NT2/D1 (cell line): Measurements from ENCODE around the gene CAPZB.

Experiments
- DNase-seq: peaks from one replicate; pipeline ENCODE4 v3.0.0-alpha.2; 2011; ENCODE audit warnings: low read depth, low spot score
- H3K27me3 ChIP-seq: 2 replicates; pipeline ENCODE4 v1.6.0; 2011; ENCODE audit warnings: mild to moderate bottlenecking; ENCODE audit not compliant: insufficient read length, insufficient read depth
- H3K36me3 ChIP-seq: 2 replicates; pipeline ENCODE4 v1.6.1; 2011; ENCODE audit warnings: mild to moderate bottlenecking, low read length, mixed read lengths; ENCODE audit not compliant: insufficient read depth, insufficient read length
- H3K4me1 ChIP-seq: 2 replicates; pipeline ENCODE4 v1.5.1; 2011; ENCODE audit not compliant: insufficient read depth, insufficient read length
- H3K4me3 ChIP-seq: 2 replicates; pipeline ENCODE4 v1.5.1; 2011; ENCODE audit warnings: low read depth; ENCODE audit not compliant: insufficient read length
- H3K9ac ChIP-seq: 2 replicates; pipeline ENCODE4 v1.6.0; 2011; ENCODE audit warnings: low read depth; ENCODE audit not compliant: insufficient read length
- H3K9me3 ChIP-seq: 2 replicates; pipeline ENCODE4 v1.5.1; 2011; ENCODE audit warnings: mild to moderate bottlenecking, low read length; ENCODE audit not compliant: insufficient read depth
- SUZ12 ChIP-seq: IDR thresholded peaks from 2 replicates; pipeline ENCODE4 v1.6.1; 2011; ENCODE audit not compliant: insufficient read length, insufficient read depth; ENCODE audit errors: extremely low read depth
- YY1 ChIP-seq: IDR thresholded peaks from 2 replicates; pipeline ENCODE4 v1.6.1; 2011; ENCODE audit not compliant: insufficient read length, insufficient read depth
- ZNF274 ChIP-seq: IDR thresholded peaks from 2 replicates; pipeline ENCODE4 v1.6.1; 2011; ENCODE audit warnings: mild to moderate bottlenecking, low read depth, low read length

CAPZB gene

GRCh38 chr1:19423130-19423529 is 62.2 kb downstream of the CAPZB start:
- Histone ChIP-seq H3K36me3 (peaks cover 28% of the 10 kb centered on the region), H3K4me1 (no peaks in the 10 kb centered on the region), H3K27me3 (no peaks in the 10 kb centered on the region), H3K9ac (no peak overlapping the region), H3K9me3 (no peaks in the 10 kb centered on the region), H3K4me3 (no peak overlapping the region)
- no peak for TF ChIP-seq YY1
- DNase-seq, result no peak

DNA sequence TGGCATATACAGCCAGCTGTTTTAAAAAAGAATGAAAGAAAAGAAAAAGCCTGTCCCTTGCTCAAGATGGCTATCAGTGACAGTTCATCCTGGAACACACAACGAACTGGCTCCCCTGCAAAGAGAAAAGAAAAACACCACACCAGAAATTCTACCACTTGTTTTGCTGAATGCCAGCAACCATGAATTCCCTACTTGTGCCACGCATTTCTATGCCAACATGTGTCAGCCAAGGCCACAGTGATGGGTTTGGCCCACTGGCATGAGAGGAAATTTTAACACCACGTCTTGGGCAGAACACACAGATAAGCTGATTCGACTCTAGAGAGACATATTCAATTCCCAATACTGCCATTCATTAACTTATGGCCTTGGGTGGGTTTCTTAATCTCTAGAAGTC is 64.0 kb downstream of the CAPZB start:
- DNase-seq, result no peak
- TF ChIP-seq SUZ12 (no peak), ZNF274 (no peak), YY1 (no peak)
- no peaks in the 10 kb centered on the region for H3K4me1 ChIP-seq

GRCh38 chr1:19420606-19421005 is 64.7 kb downstream of the CAPZB start:
- no peak for TF ChIP-seq SUZ12
- TF ChIP-seq ZNF274, result no peak
- no peak for TF ChIP-seq YY1
- DNase-seq, result no peak
- peaks cover 33% of the 10 kb centered on the region for H3K36me3 ChIP-seq
- no peaks in the 10 kb centered on the region for H3K27me3 ChIP-seq
- H3K9ac ChIP-seq, result no peak overlapping the region
- no peak overlapping the region for H3K4me3 ChIP-seq
- H3K4me1 ChIP-seq, result no peaks in the 10 kb centered on the region
- H3K9me3 ChIP-seq, result no peaks in the 10 kb centered on the region

More for the DNA sequence above, 64.0 kb downstream of the CAPZB start:
- Histone ChIP-seq H3K9me3 (no peaks in the 10 kb centered on the region), H3K27me3 (no peaks in the 10 kb centered on the region), H3K9ac (no peak overlapping the region), H3K4me3 (no peak overlapping the region), H3K36me3 (peaks cover 35% of the 10 kb centered on the region)

GRCh38 chr1:19419691-19420090 is 65.6 kb downstream of the CAPZB start:
- TF ChIP-seq YY1 (no peak), ZNF274 (no peak), SUZ12 (no peak)
- Histone ChIP-seq H3K4me1 (no peaks in the 10 kb centered on the region), H3K27me3 (no peaks in the 10 kb centered on the region), H3K4me3 (no peak overlapping the region), H3K9me3 (no peaks in the 10 kb centered on the region), H3K9ac (no peak overlapping the region), H3K36me3 (peaks cover 33% of the 10 kb centered on the region)
- DNase-seq, result no peak

- Histone ChIP-seq H3K9me3 (no peaks in the 10 kb centered on the region), H3K36me3 (peaks cover 40% of the 10 kb centered on the region)
- no peak for DNase-seq
Measured at GRCh38 chr1:19418503-19418971, 66.8 kb downstream of the CAPZB start.

GRCh38 chr1:19416921-19417470 is 68.3 kb downstream of the CAPZB start:
- Histone ChIP-seq H3K4me1 (no peaks in the 10 kb centered on the region), H3K9ac (no peak overlapping the region), H3K36me3 (peaks cover 51% of the 10 kb centered on the region), H3K27me3 (no peaks in the 10 kb centered on the region), H3K9me3 (no peaks in the 10 kb centered on the region), H3K4me3 (no peak overlapping the region)
- DNase-seq, result no peak
- TF ChIP-seq SUZ12, result no peak
- TF ChIP-seq ZNF274, result no peak
- TF ChIP-seq YY1, result no peak

More at GRCh38 chr1:19418503-19418971, 66.8 kb downstream of the CAPZB start:
- TF ChIP-seq YY1 (no peak), ZNF274 (no peak), SUZ12 (no peak)
- no peak overlapping the region for H3K9ac ChIP-seq
- H3K27me3 ChIP-seq, result no peaks in the 10 kb centered on the region
- no peak overlapping the region for H3K4me3 ChIP-seq
- no peaks in the 10 kb centered on the region for H3K4me1 ChIP-seq

DNA sequence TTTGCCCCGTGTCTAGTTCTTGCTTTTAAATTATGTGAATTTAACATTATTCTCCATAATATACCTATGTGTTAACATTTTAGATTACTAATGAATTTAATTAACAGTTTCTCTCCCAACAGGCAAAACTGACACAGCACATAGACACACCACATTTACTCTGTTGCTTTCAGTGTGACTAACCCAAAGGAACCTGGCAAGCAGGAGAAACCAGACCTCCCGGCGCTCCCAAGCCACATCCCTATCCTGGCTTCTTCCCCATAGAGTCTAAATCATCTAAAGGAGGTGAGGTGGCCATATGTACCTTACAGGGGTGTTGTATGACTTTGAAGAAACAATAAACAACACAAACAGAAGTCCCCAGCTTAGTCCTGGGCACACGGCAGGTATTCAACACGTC is 69.2 kb downstream of the CAPZB start:
- no peak for DNase-seq
- TF ChIP-seq ZNF274 (no peak), SUZ12 (no peak), YY1 (no peak)
- Histone ChIP-seq H3K9ac (no peak overlapping the region), H3K36me3 (peaks cover 59% of the 10 kb centered on the region), H3K4me1 (no peaks in the 10 kb centered on the region), H3K9me3 (no peaks in the 10 kb centered on the region), H3K27me3 (no peaks in the 10 kb centered on the region), H3K4me3 (no peak overlapping the region)

GRCh38 chr1:19414515-19415121 is 70.7 kb downstream of the CAPZB start:
- no peaks in the 10 kb centered on the region for H3K4me1 ChIP-seq
- no peak overlapping the region for H3K4me3 ChIP-seq
- TF ChIP-seq ZNF274 (no peak), YY1 (no peak), SUZ12 (no peak)
- H3K36me3 ChIP-seq, result peaks cover 59% of the 10 kb centered on the region
- no peak for DNase-seq
- H3K27me3 ChIP-seq, result no peaks in the 10 kb centered on the region
- no peak overlapping the region for H3K9ac ChIP-seq
- no peaks in the 10 kb centered on the region for H3K9me3 ChIP-seq
